Neural progenitor cell (in vitro differentiated cells): ENCODE measurements around the gene HMX1. TPM values are rescaled to one million over a fixed set of nuclear protein-coding genes. Genes with fewer than 3 reads are reported as not detected.

Experiments used
- DNase-seq: peaks from one replicate; pipeline ENCODE4 v3.0.0-alpha.2; 2016; ENCODE audit warnings: low spot score
- H2AFZ ChIP-seq: fragments of 200-600 bp; sonication (generic); replicated peaks from 2 replicates; pipeline ENCODE4 v1.6.1; 2016; ENCODE audit warnings: antibody characterized with exemption
- H3F3A ChIP-seq: fragments of 200-600 bp; sonication (generic); 2 replicates; pipeline ENCODE4 v1.6.1; 2016; ENCODE audit warnings: antibody characterized with exemption, low read depth
- H3K27ac ChIP-seq: fragments of 200-600 bp; sonication (generic); 2 replicates; pipeline ENCODE4 v1.5.1; 2016; ENCODE audit warnings: mild to moderate bottlenecking
- H3K27me3 ChIP-seq: fragments of 200-600 bp; sonication (generic); 2 replicates; pipeline ENCODE4 v1.6.1; 2016; ENCODE audit warnings: mild to moderate bottlenecking, moderate library complexity
- H3K36me3 ChIP-seq: fragments of 200-600 bp; sonication (generic); 2 replicates; pipeline ENCODE4 v1.5.1; 2016
- H3K4me1 ChIP-seq: fragments of 200-600 bp; sonication (generic); 2 replicates; pipeline ENCODE4 v1.6.1; 2016; ENCODE audit warnings: mixed run types
- H3K4me2 ChIP-seq: fragments of 200-600 bp; sonication (generic); 2 replicates; pipeline ENCODE4 v1.6.1; 2016
- H3K4me3 ChIP-seq: fragments of 200-600 bp; sonication (generic); 2 replicates; pipeline ENCODE4 v1.5.1; 2016
- H3K79me2 ChIP-seq: fragments of 200-600 bp; sonication (generic); 2 replicates; pipeline ENCODE4 v1.6.1; 2016; ENCODE audit warnings: low read depth
- H3K9ac ChIP-seq: fragments of 200-600 bp; sonication (generic); 2 replicates; pipeline ENCODE4 v1.6.1; 2016
- H3K9me3 ChIP-seq: fragments of 200-600 bp; sonication (generic); 2 replicates; pipeline ENCODE4 v1.5.1; 2016; ENCODE audit warnings: low read depth
- H4K20me1 ChIP-seq: fragments of 200-600 bp; sonication (generic); 2 replicates; pipeline ENCODE4 v1.6.1; 2016; ENCODE audit warnings: low read depth
- H3K27ac Mint-ChIP-seq: 3 replicates; pipeline ENCODE4 v1.8.0; 2021; ENCODE audit warnings: mixed read lengths
- H3K27me3 Mint-ChIP-seq: 2 replicates; pipeline ENCODE4 v1.8.0; 2022; ENCODE audit warnings: low read depth, mild to moderate bottlenecking, inconsistent platforms, moderate library complexity, mixed read lengths; ENCODE audit not compliant: insufficient read depth
- H3K36me3 Mint-ChIP-seq: 3 replicates; pipeline ENCODE4 v1.8.0; 2021; ENCODE audit warnings: mixed read lengths
- H3K4me1 Mint-ChIP-seq: 3 replicates; pipeline ENCODE4 v1.8.0; 2021; ENCODE audit warnings: mixed read lengths
- H3K4me3 Mint-ChIP-seq: 3 replicates; pipeline ENCODE4 v1.8.0; 2021; ENCODE audit warnings: mild to moderate bottlenecking, moderate library complexity, mixed read lengths
- H3K9me3 Mint-ChIP-seq: 3 replicates; pipeline ENCODE4 v1.8.0; 2020; ENCODE audit warnings: mixed read lengths
- CTCF ChIP-seq: fragments of 200-600 bp; sonication (generic); IDR thresholded peaks from 2 replicates; pipeline ENCODE4 v1.5.1; 2017; ENCODE audit warnings: antibody characterized with exemption, mild to moderate bottlenecking
- EZH2 ChIP-seq: fragments of 200-600 bp; sonication (generic); IDR thresholded peaks from 2 replicates; pipeline ENCODE4 v1.6.1; 2017; ENCODE audit warnings: antibody characterized with exemption, mild to moderate bottlenecking, moderate library complexity
- EZH2phosphoT487 ChIP-seq: fragments of 200-600 bp; sonication (generic); IDR thresholded peaks from 2 replicates; pipeline ENCODE4 v1.6.1; 2017; ENCODE audit warnings: antibody characterized with exemption
- total RNA-seq: library from RNA; depleted of rRNA; stranded (reverse); fragments of >200 nt; gene quantifications from 2 replicates; pipeline ENCODE4 v1.2.3, GENCODE V29; 2015; ENCODE audit warnings: low replicate concordance

Gene HMX1
- total RNA-seq, 1 donor from 2014 or later, result not detected

GRCh38 chr4:8908206-8908893 is 36.7 kb upstream of the HMX1 start:
- Mint-ChIP-seq H3K4me3 (no peak overlapping the region), H3K27me3 (peaks cover 17% of the 10 kb centered on the region), H3K36me3 (no peaks in the 10 kb centered on the region), H3K9me3 (peaks cover 7% of the 10 kb centered on the region), H3K4me1 (peaks cover 2% of the 10 kb centered on the region), H3K27ac (no peak overlapping the region)
- no peak overlapping the region for H2AFZ ChIP-seq
- no peaks in the 10 kb centered on the region for H3K36me3 ChIP-seq
- H3K4me3 ChIP-seq, result no peak overlapping the region
- H3K79me2 ChIP-seq, result no peaks in the 10 kb centered on the region
- H4K20me1 ChIP-seq, result no peaks in the 10 kb centered on the region
- H3F3A ChIP-seq, result no peaks in the 10 kb centered on the region
- peaks cover 62% of the 10 kb centered on the region for H3K27me3 ChIP-seq
- TF ChIP-seq EZH2phosphoT487 (no peak), EZH2 (no peak)
- no peak for DNase-seq
- H3K9ac ChIP-seq, result no peak overlapping the region
- no peaks in the 10 kb centered on the region for H3K9me3 ChIP-seq
- H3K4me1 ChIP-seq, result no peaks in the 10 kb centered on the region
- no peak overlapping the region for H3K4me2 ChIP-seq
- no peak overlapping the region for H3K27ac ChIP-seq

GRCh38 chr4:8907596-8908205 is 36.1 kb upstream of the HMX1 start:
- H3K4me1 Mint-ChIP-seq, result no peaks in the 10 kb centered on the region
- no peak overlapping the region for H3K27ac ChIP-seq

GRCh38 chr4:8906991-8907595 is 35.5 kb upstream of the HMX1 start:
- peaks cover 14% of the 10 kb centered on the region for H3K9me3 Mint-ChIP-seq
- no peaks in the 10 kb centered on the region for H4K20me1 ChIP-seq
- H3K9me3 ChIP-seq, result no peaks in the 10 kb centered on the region
- no peaks in the 10 kb centered on the region for H3K4me1 Mint-ChIP-seq
- H3K4me3 Mint-ChIP-seq, result no peak overlapping the region
- H3K9ac ChIP-seq, result no peak overlapping the region
- H3K36me3 ChIP-seq, result no peaks in the 10 kb centered on the region
- no peak overlapping the region for H3K4me3 ChIP-seq
- no peak overlapping the region for H3K27ac Mint-ChIP-seq
- H2AFZ ChIP-seq, result no peak overlapping the region
- peaks cover 17% of the 10 kb centered on the region for H3K27me3 Mint-ChIP-seq
- TF ChIP-seq EZH2 (no peak), CTCF (no peak), EZH2phosphoT487 (no peak)
- no peak for DNase-seq
- H3K27ac ChIP-seq, result no peak overlapping the region
- H3K27me3 ChIP-seq, result peaks cover 69% of the 10 kb centered on the region
- no peaks in the 10 kb centered on the region for H3K36me3 Mint-ChIP-seq
- H3K79me2 ChIP-seq, result no peaks in the 10 kb centered on the region
- H3F3A ChIP-seq, result no peaks in the 10 kb centered on the region
- no peak overlapping the region for H3K4me2 ChIP-seq
- H3K4me1 ChIP-seq, result no peaks in the 10 kb centered on the region

More at GRCh38 chr4:8907596-8908205, 36.1 kb upstream of the HMX1 start:
- Histone ChIP-seq H3K79me2 (no peaks in the 10 kb centered on the region), H4K20me1 (no peaks in the 10 kb centered on the region), H3F3A (no peaks in the 10 kb centered on the region), H3K27me3 (peaks cover 65% of the 10 kb centered on the region), H3K4me3 (no peak overlapping the region), H3K4me1 (no peaks in the 10 kb centered on the region), H3K4me2 (no peak overlapping the region), H3K9me3 (no peaks in the 10 kb centered on the region), H3K36me3 (no peaks in the 10 kb centered on the region), H2AFZ (no peak overlapping the region), H3K9ac (no peak overlapping the region)
- Mint-ChIP-seq H3K27me3 (peaks cover 17% of the 10 kb centered on the region), H3K9me3 (peaks cover 11% of the 10 kb centered on the region), H3K36me3 (no peaks in the 10 kb centered on the region), H3K4me3 (no peak overlapping the region), H3K27ac (no peak overlapping the region)
- no peak for DNase-seq
- TF ChIP-seq CTCF (no peak), EZH2 (no peak), EZH2phosphoT487 (no peak)

- TF ChIP-seq EZH2phosphoT487, result no peak
- no peak for TF ChIP-seq CTCF
- no peak for TF ChIP-seq EZH2
- H3K4me1 ChIP-seq, result no peaks in the 10 kb centered on the region
- no peak overlapping the region for H3K4me2 ChIP-seq
- Mint-ChIP-seq H3K27ac (no peak overlapping the region), H3K9me3 (peaks cover 19% of the 10 kb centered on the region), H3K36me3 (no peaks in the 10 kb centered on the region), H3K4me1 (no peaks in the 10 kb centered on the region), H3K4me3 (no peak overlapping the region), H3K27me3 (peaks cover 17% of the 10 kb centered on the region)
- H4K20me1 ChIP-seq, result no peaks in the 10 kb centered on the region
- H3K79me2 ChIP-seq, result no peaks in the 10 kb centered on the region
- H3K4me3 ChIP-seq, result no peak overlapping the region
- no peaks in the 10 kb centered on the region for H3K36me3 ChIP-seq
- no peak overlapping the region for H3K9ac ChIP-seq
- no peak overlapping the region for H2AFZ ChIP-seq
- H3F3A ChIP-seq, result no peaks in the 10 kb centered on the region
- H3K9me3 ChIP-seq, result no peaks in the 10 kb centered on the region
- H3K27me3 ChIP-seq, result peaks cover 71% of the 10 kb centered on the region
- no peak overlapping the region for H3K27ac ChIP-seq
- no peak for DNase-seq
These were observed 35.0 kb upstream of the HMX1 start for GRCh38 chr4:8906668-8906970.
